22Rv1 (cell line): ENCODE data around the gene POU3F4.

Experiments used
- H3K27ac ChIP-seq: fragments of 450-650 bp; 2 replicates; pipeline ENCODE4 v1.5.1; 2017
- ZFX ChIP-seq: fragments of 450-650 bp; IDR thresholded peaks from 2 replicates; pipeline ENCODE4 v1.6.1; 2017; ENCODE audit warnings: antibody characterized with exemption, borderline replicate concordance
- TF ChIP-seq, protein P1 (sequence below): fragments of 450-650 bp; IDR thresholded peaks from 2 replicates; pipeline ENCODE4 v1.5.1; 2017; ENCODE audit warnings: mild to moderate bottlenecking

The POU3F4 gene

DNA sequence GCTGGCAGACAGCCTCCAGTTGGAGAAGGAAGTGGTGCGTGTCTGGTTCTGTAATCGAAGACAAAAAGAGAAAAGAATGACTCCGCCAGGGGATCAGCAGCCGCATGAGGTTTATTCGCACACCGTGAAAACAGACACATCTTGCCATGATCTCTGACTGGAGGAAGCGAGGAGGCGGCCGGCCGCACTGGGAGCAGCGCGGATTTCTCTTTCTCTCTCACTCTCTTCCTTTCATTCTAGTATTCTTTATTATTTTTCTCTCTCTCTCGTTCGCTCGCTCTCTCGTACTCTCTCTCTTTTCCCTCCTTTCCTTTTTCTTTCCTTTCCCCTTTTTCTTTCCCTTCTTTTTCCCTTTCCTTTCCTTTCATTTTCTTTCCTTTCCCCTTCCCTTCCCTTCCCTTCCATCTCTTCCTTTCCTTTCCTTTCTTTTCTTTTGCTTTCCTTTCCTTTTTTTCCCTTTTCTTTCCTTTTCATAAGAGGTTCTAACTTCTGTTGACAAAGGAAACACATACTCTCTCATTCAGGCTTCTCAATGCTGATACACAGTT lies 1.2 kb downstream of the POU3F4 start:
- H3K27ac ChIP-seq, result no peak overlapping the region
- TF ChIP-seq, protein P1, sequence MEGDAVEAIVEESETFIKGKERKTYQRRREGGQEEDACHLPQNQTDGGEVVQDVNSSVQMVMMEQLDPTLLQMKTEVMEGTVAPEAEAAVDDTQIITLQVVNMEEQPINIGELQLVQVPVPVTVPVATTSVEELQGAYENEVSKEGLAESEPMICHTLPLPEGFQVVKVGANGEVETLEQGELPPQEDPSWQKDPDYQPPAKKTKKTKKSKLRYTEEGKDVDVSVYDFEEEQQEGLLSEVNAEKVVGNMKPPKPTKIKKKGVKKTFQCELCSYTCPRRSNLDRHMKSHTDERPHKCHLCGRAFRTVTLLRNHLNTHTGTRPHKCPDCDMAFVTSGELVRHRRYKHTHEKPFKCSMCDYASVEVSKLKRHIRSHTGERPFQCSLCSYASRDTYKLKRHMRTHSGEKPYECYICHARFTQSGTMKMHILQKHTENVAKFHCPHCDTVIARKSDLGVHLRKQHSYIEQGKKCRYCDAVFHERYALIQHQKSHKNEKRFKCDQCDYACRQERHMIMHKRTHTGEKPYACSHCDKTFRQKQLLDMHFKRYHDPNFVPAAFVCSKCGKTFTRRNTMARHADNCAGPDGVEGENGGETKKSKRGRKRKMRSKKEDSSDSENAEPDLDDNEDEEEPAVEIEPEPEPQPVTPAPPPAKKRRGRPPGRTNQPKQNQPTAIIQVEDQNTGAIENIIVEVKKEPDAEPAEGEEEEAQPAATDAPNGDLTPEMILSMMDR, result no peak
- TF ChIP-seq ZFX, result no peak

DNA sequence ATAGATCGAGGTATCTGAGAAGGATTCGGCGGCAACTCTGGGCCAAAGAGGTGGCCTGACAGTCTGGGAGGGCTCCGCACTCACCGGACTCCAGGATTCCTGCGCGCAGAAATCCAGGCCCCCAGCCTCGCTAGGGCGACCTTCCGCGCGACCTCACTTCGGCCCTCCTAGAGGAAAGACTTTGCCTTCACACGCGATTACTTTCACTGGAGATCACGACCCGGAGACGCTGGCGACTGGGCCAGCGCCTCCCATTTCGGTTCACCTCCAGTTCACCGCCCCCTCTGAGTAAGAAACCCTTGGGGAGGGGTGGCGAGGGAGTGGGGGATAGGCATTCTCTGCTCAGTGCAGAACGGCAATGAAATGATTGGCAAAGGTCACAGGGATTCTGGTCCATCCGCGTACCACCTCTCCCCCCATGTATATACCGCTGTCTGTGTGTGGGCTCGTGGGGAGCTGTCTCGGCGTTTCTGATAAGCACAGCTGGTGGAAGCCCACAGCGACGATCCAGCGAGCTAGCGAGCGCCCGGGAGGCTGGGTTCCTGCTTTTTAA lies 2.5 kb downstream of the POU3F4 start:
- H3K27ac ChIP-seq, result no peak overlapping the region
- TF ChIP-seq, protein P1, result no peak
- TF ChIP-seq ZFX, result no peak

GRCh38 chrX:83511208-83511607 lies 3.1 kb downstream of the POU3F4 start:
- H3K27ac ChIP-seq, result no peak overlapping the region
- no peak for TF ChIP-seq ZFX
- TF ChIP-seq, protein P1, result no peak

- no peak overlapping the region for H3K27ac ChIP-seq
- no peak for TF ChIP-seq ZFX
- TF ChIP-seq, protein P1, result no peak
Measured at GRCh38 chrX:83512111-83512510, 4.0 kb downstream of the POU3F4 start.

DNA sequence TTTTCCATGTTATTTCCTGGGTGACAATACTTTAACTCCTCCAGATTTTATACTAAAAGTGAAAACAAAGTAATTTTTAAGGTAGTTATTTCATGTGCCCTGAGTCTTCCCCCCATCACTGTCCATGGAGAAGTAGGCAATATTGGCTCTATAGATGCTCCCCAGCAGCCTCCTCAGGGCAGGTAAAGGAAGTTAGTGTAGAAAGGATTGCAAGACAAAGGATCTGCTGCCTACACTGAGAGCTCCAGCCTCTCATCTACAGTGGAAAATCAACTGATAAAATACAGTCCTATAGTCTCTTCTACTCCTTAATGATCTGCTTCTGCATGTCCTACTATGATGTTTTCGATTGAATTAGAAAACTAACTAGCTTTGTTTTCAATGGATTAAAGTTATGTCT lies 8.5 kb downstream of the POU3F4 start:
- TF ChIP-seq ZFX, result no peak
- TF ChIP-seq, protein P1, result no peak
- H3K27ac ChIP-seq, result no peak overlapping the region

GRCh38 chrX:83521905-83522304 lies 13.8 kb downstream of the POU3F4 start:
- TF ChIP-seq, protein P1, result no peak
- TF ChIP-seq ZFX, result no peak
- 0 out of 2 replicates have a peak overlapping the region, but pooled peaks have one; percentile 10 for H3K27ac ChIP-seq

- H3K27ac ChIP-seq, result no peak overlapping the region
- TF ChIP-seq ZFX, result no peak
- TF ChIP-seq, protein P1, result no peak
Measured at GRCh38 chrX:83529950-83530349, 21.9 kb downstream of the POU3F4 start.
